OCI-LY1 (cell line): ENCODE measurements around the gene XCL1.
A peak's percentile ranks its signal among the peaks of the same experiment; 100 is the strongest.

Experiments used
- H2AFZ ChIP-seq: fragments of 200-600 bp; sonication (generic), shearing (Covaris generic); 2 replicates; pipeline ENCODE4 v1.6.0; 2014; ENCODE audit warnings: antibody characterized with exemption, mild to moderate bottlenecking, low read length
- H3F3A ChIP-seq: fragments of 200-600 bp; sonication (generic), shearing (Covaris generic); 2 replicates; pipeline ENCODE4 v1.6.0; 2014; ENCODE audit warnings: mild to moderate bottlenecking, antibody characterized with exemption, low read length, moderate library complexity; ENCODE audit not compliant: insufficient read depth
- H3K27ac ChIP-seq: fragments of 200-600 bp; sonication (generic); 2 replicates; pipeline ENCODE4 v1.5.1; 2014; ENCODE audit warnings: low read length, mixed run types, mild to moderate bottlenecking, low read depth; ENCODE audit not compliant: poor library complexity, severe bottlenecking
- H3K27me3 ChIP-seq: fragments of 200-600 bp; sonication (generic); 2 replicates; pipeline ENCODE4 v1.6.0; 2014; ENCODE audit warnings: antibody characterized with exemption, mild to moderate bottlenecking, low read length, moderate library complexity; ENCODE audit not compliant: insufficient read depth
- H3K36me3 ChIP-seq: fragments of 200-600 bp; sonication (generic); 2 replicates; pipeline ENCODE4 v1.6.1; 2014; ENCODE audit warnings: mild to moderate bottlenecking, antibody characterized with exemption, low read length, moderate library complexity, mixed read lengths; ENCODE audit not compliant: insufficient read depth
- H3K4me1 ChIP-seq: fragments of 200-600 bp; sonication (generic); 2 replicates; pipeline ENCODE4 v1.5.1; 2014; ENCODE audit warnings: mild to moderate bottlenecking, low read length, moderate library complexity; ENCODE audit not compliant: insufficient read depth, severe bottlenecking
- H3K4me2 ChIP-seq: fragments of 200-600 bp; sonication (generic), shearing (Covaris generic); 2 replicates; pipeline ENCODE4 v1.6.1; 2014; ENCODE audit warnings: low read length
- H3K4me3 ChIP-seq: fragments of 200-600 bp; sonication (generic); 2 replicates; pipeline ENCODE4 v1.5.1; 2014; ENCODE audit warnings: low read length, low read depth, mild to moderate bottlenecking, mixed read lengths; ENCODE audit not compliant: poor library complexity, severe bottlenecking
- H3K79me2 ChIP-seq: fragments of 200-600 bp; shearing (Covaris generic); 2 replicates; pipeline ENCODE4 v1.6.1; 2016; ENCODE audit warnings: mixed run types, low read length, mixed read lengths; ENCODE audit not compliant: insufficient read depth
- H3K9ac ChIP-seq: fragments of 200-600 bp; sonication (generic), shearing (Covaris generic); 2 replicates; pipeline ENCODE4 v1.6.1; 2014; ENCODE audit warnings: mild to moderate bottlenecking, low read length, mixed read lengths
- H3K9me2 ChIP-seq: fragments of 200-600 bp; sonication (generic), shearing (Covaris generic); 2 replicates; pipeline ENCODE4 v1.6.1; 2014; ENCODE audit warnings: low read depth, mild to moderate bottlenecking, low read length, mixed read lengths
- H3K9me3 ChIP-seq: fragments of 200-600 bp; shearing (Covaris generic); 2 replicates; pipeline ENCODE4 v1.6.1; 2014; ENCODE audit warnings: low read length, mixed read lengths
- H4K20me1 ChIP-seq: fragments of 200-600 bp; sonication (generic), shearing (Covaris generic); 2 replicates; pipeline ENCODE4 v1.6.0; 2016; ENCODE audit warnings: mild to moderate bottlenecking, low read length; ENCODE audit not compliant: insufficient read depth
- EZH2 ChIP-seq: fragments of 200-600 bp; sonication (generic), shearing (Covaris generic); IDR thresholded peaks from 2 replicates; pipeline ENCODE4 v1.8.0; 2017; ENCODE audit warnings: borderline replicate concordance, mixed run types, mild to moderate bottlenecking, antibody characterized with exemption, low read length, moderate library complexity, mixed read lengths
- TF ChIP-seq, protein P1 (sequence below): fragments of 200-600 bp; sonication (generic), shearing (Covaris generic); IDR thresholded peaks from 2 replicates; pipeline ENCODE4 v1.5.1; 2017; ENCODE audit warnings: mild to moderate bottlenecking, antibody characterized with exemption, low read length, moderate library complexity, mixed read lengths

XCL1 gene

DNA sequence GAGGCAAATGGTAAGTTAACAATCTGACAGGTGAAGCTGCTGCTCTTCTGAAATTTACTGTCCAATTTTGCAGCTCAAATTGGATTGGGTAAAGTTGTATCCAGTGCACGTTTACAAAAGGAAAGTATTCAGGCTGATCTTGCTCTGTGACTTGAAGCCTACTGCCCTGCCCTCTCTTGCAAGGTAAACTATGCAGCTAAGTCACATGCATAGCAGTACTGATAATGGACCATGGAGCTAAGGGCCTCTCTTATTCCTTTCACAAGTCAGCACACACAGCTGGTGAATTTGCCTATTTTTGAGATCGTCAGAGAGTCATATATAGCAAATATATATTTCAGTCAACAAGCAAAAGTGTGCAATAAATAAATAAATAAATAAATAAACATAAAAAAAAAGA is 23.2 kb downstream of the XCL1 start:
- TF ChIP-seq, protein P1, sequence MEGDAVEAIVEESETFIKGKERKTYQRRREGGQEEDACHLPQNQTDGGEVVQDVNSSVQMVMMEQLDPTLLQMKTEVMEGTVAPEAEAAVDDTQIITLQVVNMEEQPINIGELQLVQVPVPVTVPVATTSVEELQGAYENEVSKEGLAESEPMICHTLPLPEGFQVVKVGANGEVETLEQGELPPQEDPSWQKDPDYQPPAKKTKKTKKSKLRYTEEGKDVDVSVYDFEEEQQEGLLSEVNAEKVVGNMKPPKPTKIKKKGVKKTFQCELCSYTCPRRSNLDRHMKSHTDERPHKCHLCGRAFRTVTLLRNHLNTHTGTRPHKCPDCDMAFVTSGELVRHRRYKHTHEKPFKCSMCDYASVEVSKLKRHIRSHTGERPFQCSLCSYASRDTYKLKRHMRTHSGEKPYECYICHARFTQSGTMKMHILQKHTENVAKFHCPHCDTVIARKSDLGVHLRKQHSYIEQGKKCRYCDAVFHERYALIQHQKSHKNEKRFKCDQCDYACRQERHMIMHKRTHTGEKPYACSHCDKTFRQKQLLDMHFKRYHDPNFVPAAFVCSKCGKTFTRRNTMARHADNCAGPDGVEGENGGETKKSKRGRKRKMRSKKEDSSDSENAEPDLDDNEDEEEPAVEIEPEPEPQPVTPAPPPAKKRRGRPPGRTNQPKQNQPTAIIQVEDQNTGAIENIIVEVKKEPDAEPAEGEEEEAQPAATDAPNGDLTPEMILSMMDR, result no peak
- TF ChIP-seq EZH2, result no peak
- no peaks in the 10 kb centered on the region for H3K79me2 ChIP-seq
- H3K4me2 ChIP-seq, result no peak overlapping the region
- H3K27me3 ChIP-seq, result no peaks in the 10 kb centered on the region
- no peaks in the 10 kb centered on the region for H3K4me1 ChIP-seq
- H3K27ac ChIP-seq, result no peak overlapping the region
- H3K36me3 ChIP-seq, result no peaks in the 10 kb centered on the region
- H3K4me3 ChIP-seq, result no peak overlapping the region
- no peak overlapping the region for H2AFZ ChIP-seq
- no peaks in the 10 kb centered on the region for H3F3A ChIP-seq
- H3K9me3 ChIP-seq, result no peaks in the 10 kb centered on the region
- H3K9me2 ChIP-seq, result no peaks in the 10 kb centered on the region
- H3K9ac ChIP-seq, result no peak overlapping the region
- no peaks in the 10 kb centered on the region for H4K20me1 ChIP-seq

DNA sequence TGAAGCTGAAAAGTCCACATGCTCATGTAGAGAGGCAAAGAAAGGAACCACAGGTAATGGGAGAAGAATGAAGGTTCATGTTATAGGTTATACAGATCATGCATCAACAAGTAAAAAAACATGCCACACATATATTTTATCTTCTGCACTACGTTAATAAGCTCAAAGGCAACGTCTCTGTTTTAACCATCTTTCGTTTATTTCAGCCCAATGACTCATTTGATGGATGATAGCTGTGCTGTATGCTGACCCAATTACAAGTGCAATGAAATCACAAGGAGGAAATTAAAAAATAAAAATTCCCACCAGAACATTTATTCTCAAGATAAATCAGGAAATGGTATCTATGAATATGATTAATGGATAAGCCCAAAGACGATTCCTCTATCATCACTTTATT is 24.6 kb downstream of the XCL1 start:
- H3K27ac ChIP-seq, result no peak overlapping the region
- no peaks in the 10 kb centered on the region for H3F3A ChIP-seq
- H3K9me2 ChIP-seq, result no peaks in the 10 kb centered on the region
- H3K4me1 ChIP-seq, result no peaks in the 10 kb centered on the region
- no peaks in the 10 kb centered on the region for H3K9me3 ChIP-seq
- TF ChIP-seq, protein P1, result no peak
- no peak for TF ChIP-seq EZH2
- no peaks in the 10 kb centered on the region for H3K36me3 ChIP-seq
- no peak overlapping the region for H3K4me3 ChIP-seq
- no peak overlapping the region for H3K4me2 ChIP-seq
- H3K9ac ChIP-seq, result no peak overlapping the region
- H3K27me3 ChIP-seq, result no peaks in the 10 kb centered on the region
- no peaks in the 10 kb centered on the region for H4K20me1 ChIP-seq
- no peak overlapping the region for H2AFZ ChIP-seq
- H3K79me2 ChIP-seq, result no peaks in the 10 kb centered on the region

DNA sequence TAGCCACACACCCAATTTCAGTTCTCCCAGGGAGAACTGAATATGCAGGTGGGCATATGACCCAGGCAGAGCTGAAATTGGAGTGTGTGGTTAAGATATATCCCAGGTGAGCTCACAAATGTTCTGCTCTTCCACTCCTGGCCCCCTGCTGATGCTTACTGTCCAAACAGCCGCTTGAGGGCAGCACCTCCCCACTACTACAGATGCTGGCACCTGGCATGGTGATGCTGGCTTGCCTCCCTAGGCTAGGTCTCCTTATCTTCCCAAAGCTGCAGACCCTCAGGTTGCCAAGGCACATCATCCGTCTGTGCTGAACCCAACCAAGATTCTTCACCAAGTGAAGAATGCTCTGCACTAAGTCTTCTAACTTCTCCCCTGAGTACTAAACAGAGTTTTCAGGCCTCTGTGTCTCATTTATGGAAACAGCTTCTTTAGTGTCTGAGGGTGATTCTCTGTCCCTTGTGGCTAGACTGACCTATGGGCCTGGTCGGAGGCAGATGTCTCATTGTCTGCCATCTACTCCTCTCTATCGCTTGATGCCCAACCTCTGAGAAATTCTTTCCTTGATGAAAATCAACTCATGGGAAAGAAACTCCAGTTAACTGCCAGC is 27.2 kb downstream of the XCL1 start:
- H3K27ac ChIP-seq, result no peak overlapping the region
- no peaks in the 10 kb centered on the region for H3K9me3 ChIP-seq
- H3K27me3 ChIP-seq, result no peaks in the 10 kb centered on the region
- no peak overlapping the region for H3K4me3 ChIP-seq
- no peaks in the 10 kb centered on the region for H3K36me3 ChIP-seq
- H3K79me2 ChIP-seq, result no peaks in the 10 kb centered on the region
- no peak overlapping the region for H3K9ac ChIP-seq
- no peaks in the 10 kb centered on the region for H3K9me2 ChIP-seq
- no peak overlapping the region for H3K4me2 ChIP-seq
- no peak overlapping the region for H2AFZ ChIP-seq
- H3K4me1 ChIP-seq, result no peaks in the 10 kb centered on the region
- no peaks in the 10 kb centered on the region for H3F3A ChIP-seq
- TF ChIP-seq EZH2, result no peak
- TF ChIP-seq, protein P1, result peak; percentile 75
- no peaks in the 10 kb centered on the region for H4K20me1 ChIP-seq
